ENCODE results near the gene WEE1. TPM values are rescaled to one million over a fixed set of nuclear protein-coding genes. Genes with fewer than 3 reads are reported as not detected.
A peak's percentile ranks its signal among the peaks of the same experiment; 100 is the strongest.

Gene WEE1
- total RNA-seq, 4 donors from 2014 or later = 19.2 to 32.4 (median 22.2) TPM

- H3K36me3 ChIP-seq = no peaks in the 10 kb centered on the region
- no peaks in the 10 kb centered on the region for H3K27me3 ChIP-seq
- no peak overlapping the region for H3K4me3 ChIP-seq
- H3K27ac ChIP-seq = peak overlapping the region in 3 of 4 donors; percentile 86 to 97 (median 95)
- DNase-seq (ENCODE audit: low spot score in 2 of 2) = no peak
- 87 to 88% methylated on average over 9 of the region's 9 CpGs for WGBS, 2 donors
- peaks cover 0 to 53% (median 31%) of the 10 kb centered on the region in 4 donors for H3K4me1 ChIP-seq
- no peaks in the 10 kb centered on the region for H3K9me3 ChIP-seq
- no peak for TF ChIP-seq EP300 (IDR thresholded peaks at IDR 0.05)
- no peak for TF ChIP-seq POLR2A (IDR thresholded peaks at IDR 0.05)
- TF ChIP-seq, protein P1, sequence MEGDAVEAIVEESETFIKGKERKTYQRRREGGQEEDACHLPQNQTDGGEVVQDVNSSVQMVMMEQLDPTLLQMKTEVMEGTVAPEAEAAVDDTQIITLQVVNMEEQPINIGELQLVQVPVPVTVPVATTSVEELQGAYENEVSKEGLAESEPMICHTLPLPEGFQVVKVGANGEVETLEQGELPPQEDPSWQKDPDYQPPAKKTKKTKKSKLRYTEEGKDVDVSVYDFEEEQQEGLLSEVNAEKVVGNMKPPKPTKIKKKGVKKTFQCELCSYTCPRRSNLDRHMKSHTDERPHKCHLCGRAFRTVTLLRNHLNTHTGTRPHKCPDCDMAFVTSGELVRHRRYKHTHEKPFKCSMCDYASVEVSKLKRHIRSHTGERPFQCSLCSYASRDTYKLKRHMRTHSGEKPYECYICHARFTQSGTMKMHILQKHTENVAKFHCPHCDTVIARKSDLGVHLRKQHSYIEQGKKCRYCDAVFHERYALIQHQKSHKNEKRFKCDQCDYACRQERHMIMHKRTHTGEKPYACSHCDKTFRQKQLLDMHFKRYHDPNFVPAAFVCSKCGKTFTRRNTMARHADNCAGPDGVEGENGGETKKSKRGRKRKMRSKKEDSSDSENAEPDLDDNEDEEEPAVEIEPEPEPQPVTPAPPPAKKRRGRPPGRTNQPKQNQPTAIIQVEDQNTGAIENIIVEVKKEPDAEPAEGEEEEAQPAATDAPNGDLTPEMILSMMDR (IDR thresholded peaks at IDR 0.05) = no peak
These were observed 3.0 kb upstream of the WEE1 start for GRCh38 chr11:9570313-9571025.

DNA sequence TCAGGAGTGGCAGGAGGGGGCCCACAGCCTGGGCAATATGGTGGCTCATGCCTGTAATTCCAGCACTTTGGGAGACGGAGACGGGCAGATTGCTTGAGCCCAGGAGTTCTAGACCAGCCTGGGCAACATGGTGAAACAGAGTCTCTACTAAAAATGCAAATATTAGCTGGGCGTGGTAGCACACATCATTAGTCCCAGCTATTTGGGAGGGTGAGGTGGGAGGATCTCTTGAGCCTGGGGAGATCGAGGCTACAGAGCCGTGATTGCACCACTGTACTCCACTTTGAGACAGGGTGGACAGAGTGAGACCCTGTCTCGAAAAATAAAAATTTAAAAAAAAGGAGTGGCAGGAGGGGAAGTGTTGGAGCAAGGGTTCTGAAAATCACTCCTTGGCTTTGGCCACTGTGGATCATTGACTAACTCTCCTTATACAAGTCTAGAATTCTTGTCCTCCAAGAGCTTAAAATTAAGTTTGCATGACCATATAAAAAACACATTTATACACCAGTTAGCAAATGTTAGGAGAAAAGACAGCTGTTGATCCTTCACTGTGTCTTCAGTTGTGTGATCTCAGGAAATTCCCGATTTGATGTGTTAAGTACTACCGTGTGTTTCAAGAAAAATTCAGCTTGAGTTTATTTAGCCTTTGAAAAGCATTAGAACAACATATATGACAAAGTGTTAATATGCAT is 2.3 kb upstream of the WEE1 start:
- TF ChIP-seq EP300 (IDR thresholded peaks at IDR 0.05) (no peak), POLR2A (IDR thresholded peaks at IDR 0.05) (no peak)
- TF ChIP-seq, protein P1 (IDR thresholded peaks at IDR 0.05) = no peak
- 90% methylated on average over 8 of the region's 8 CpGs for WGBS, 2 donors

GRCh38 chr11:9571763-9572115 is 1.7 kb upstream of the WEE1 start:
- Histone ChIP-seq H3K4me3 (no peak overlapping the region), H3K4me1 (peaks cover 0 to 53% (median 31%) of the 10 kb centered on the region in 4 donors), H3K36me3 (no peaks in the 10 kb centered on the region), H3K27ac (peak overlapping the region in 3 of 4 donors; percentile 95 to 96 (median 96)), H3K27me3 (no peaks in the 10 kb centered on the region), H3K9me3 (no peaks in the 10 kb centered on the region)
- no peak for TF ChIP-seq EP300 (IDR thresholded peaks at IDR 0.05)
- TF ChIP-seq, protein P1 (IDR thresholded peaks at IDR 0.05) = no peak
- no peak for TF ChIP-seq POLR2A (IDR thresholded peaks at IDR 0.05)
- 91 to 94% methylated on average over 6 of the region's 6 CpGs for WGBS, 2 donors
- DNase-seq (ENCODE audit: low spot score in 2 of 2) = no peak

More for the DNA sequence above, 2.3 kb upstream of the WEE1 start:
- Histone ChIP-seq H3K36me3 (no peaks in the 10 kb centered on the region), H3K27ac (no peak overlapping the region), H3K9me3 (no peaks in the 10 kb centered on the region), H3K4me1 (peaks cover 0 to 53% (median 34%) of the 10 kb centered on the region in 4 donors), H3K27me3 (no peaks in the 10 kb centered on the region), H3K4me3 (no peak overlapping the region)
- no peak for DNase-seq (ENCODE audit: low spot score in 2 of 2)

DNA sequence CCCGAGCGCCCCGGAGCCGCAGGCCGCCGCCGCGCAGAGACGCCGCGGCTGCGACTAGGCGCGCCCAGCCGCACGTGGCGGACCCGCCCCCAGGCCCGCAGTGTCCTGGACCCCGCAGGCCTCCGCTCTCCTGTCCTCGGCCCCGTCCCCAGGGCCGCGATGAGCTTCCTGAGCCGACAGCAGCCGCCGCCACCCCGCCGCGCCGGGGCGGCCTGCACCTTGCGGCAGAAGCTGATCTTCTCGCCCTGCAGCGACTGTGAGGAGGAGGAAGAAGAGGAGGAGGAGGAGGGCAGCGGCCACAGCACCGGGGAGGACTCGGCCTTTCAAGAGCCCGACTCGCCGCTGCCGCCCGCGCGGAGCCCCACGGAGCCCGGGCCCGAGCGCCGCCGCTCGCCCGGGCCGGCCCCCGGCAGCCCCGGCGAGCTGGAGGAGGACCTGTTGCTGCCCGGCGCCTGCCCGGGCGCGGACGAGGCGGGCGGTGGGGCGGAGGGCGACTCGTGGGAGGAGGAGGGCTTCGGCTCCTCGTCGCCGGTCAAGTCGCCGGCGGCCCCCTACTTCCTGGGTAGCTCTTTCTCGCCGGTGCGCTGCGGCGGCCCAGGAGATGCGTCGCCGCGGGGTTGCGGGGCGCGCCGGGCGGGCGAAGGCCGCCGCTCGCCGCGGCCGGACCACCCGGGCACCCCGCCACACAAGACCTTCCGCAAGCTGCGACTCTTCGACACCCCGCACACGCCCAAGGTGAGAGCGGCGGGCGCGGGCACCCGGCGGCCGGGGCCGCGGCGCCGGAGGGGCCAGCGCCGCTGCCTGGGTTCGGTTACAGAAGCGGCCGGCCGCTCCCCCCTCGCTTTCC is 528 bp downstream of the WEE1 start:
- WGBS, 2 donors = 0 to 1% methylated on average over 18 to 77 of the region's 122 CpGs
- Histone ChIP-seq H3K27me3 (no peaks in the 10 kb centered on the region), H3K9me3 (no peaks in the 10 kb centered on the region), H3K4me3 (peak overlapping the region; percentile 53 to 95 (median 69)), H3K27ac (peak overlapping the region; percentile 63 to 96 (median 94)), H3K36me3 (no peaks in the 10 kb centered on the region), H3K4me1 (peaks cover 0 to 57% (median 27%) of the 10 kb centered on the region in 4 donors)
- no peak for TF ChIP-seq EP300 (IDR thresholded peaks at IDR 0.05)
- TF ChIP-seq, protein P1 (IDR thresholded peaks at IDR 0.05) = no peak
- no peak for TF ChIP-seq POLR2A (IDR thresholded peaks at IDR 0.05)
- DNase-seq (ENCODE audit: low spot score in 2 of 2) = no peak
